GM21367 (cell line): Measurements from ENCODE around the gene ANO2.
"Not testable (repeated sequence)": the region's sequence is repeated elsewhere in the genome, so short reads cannot be mapped to it uniquely, and the experiment has no call there.

Source experiments
- ATAC-seq: cut with Tn5 transposase; IDR thresholded peaks from one replicate; pipeline ENCODE4 v1.9.1; 2021; ENCODE audit not compliant: unreplicated experiment

ANO2 gene

GRCh38 chr12:5561846-5562245 lies 383.2 kb downstream of the ANO2 start:
- no peak for ATAC-seq

GRCh38 chr12:5561057-5561456 lies 384.0 kb downstream of the ANO2 start:
- ATAC-seq, result no peak

DNA sequence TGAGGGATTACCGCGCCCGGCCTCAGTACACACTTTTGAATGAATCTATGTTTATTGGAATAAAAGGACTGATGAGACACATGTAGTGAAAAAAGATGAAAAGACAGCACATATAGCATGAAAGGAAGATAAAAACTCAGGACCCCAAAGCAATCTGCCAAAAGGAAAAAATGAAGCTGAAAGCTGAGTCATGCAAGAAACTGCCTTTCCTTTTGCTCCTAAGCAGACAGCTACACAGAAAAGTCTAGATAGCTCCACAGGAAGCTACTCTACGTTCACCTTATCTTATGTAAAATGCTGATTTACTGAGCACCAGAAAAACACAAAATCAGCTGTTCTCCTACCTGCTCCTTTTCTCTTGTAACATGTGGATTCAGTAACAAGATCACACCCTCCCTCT lies 384.8 kb downstream of the ANO2 start:
- no peak for ATAC-seq

- ATAC-seq, result no peak
These were observed 387.2 kb downstream of the ANO2 start for GRCh38 chr12:5557906-5558305.

- no peak for ATAC-seq
These were observed 387.9 kb downstream of the ANO2 start for GRCh38 chr12:5556946-5557673.

GRCh38 chr12:5556033-5556614 lies 388.9 kb downstream of the ANO2 start:
- no peak for ATAC-seq

- no peak for ATAC-seq
These were observed 390.3 kb downstream of the ANO2 start for GRCh38 chr12:5554711-5555110.

- no peak for ATAC-seq
These were observed 396.0 kb downstream of the ANO2 start for GRCh38 chr12:5549011-5549410.

GRCh38 chr12:5548152-5548943 lies 396.7 kb downstream of the ANO2 start:
- no peak for ATAC-seq

- no peak for ATAC-seq
These were observed 398.4 kb downstream of the ANO2 start for GRCh38 chr12:5546616-5547015.

DNA sequence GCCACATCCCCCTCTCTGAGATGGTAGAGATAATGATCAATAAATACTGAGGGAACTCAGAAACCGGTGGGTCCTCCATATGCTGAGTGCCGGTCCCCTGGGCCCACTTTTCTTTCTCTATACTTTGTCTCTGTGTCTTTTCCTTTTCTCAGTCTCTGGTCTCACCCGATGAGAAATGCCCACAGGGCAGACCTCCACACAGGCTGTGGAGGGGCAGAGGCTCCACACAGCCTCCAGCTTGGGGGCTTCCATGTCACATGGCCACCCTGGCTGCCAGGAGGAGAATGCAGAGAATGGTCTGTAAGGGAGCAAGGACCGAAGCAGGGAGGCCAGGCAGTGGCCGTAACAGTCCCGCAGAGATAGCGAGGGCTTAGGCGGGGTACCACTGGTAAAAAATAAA lies 407.3 kb downstream of the ANO2 start:
- ATAC-seq, result no peak

DNA sequence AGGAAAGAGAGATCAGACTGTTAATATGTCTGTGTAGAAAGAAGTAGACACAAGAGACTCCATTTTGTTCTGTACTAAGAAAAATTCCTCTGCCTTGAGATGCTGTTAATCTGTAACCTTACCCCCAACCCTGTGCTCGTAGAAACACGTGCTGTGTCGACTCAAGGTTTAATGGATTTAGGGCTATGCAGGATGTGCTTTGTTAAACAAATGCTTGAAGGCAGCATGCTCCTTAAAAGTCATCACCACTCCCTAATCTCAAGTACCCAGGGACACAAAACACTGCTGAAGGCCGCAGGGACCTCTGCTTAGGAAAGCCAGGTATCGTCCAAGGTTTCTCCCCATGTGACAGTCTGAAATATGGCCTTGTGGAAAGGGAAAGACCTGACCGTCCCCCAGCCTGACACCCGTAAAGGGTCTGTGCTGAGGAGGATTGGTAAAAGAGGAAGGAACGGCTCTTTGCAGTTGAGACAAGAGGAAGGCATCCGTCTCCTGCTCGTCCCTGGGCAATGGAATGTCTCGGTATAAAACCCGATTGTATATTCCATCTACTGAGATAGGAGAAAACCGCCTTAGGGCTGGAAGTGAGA lies 407.9 kb downstream of the ANO2 start:
- not testable (repeated sequence) for ATAC-seq

- ATAC-seq, result no peak
These were observed 409.5 kb downstream of the ANO2 start for GRCh38 chr12:5535541-5535940.

GRCh38 chr12:5534426-5535199 lies 410.4 kb downstream of the ANO2 start:
- ATAC-seq, result no peak

GRCh38 chr12:5533368-5533767 lies 411.7 kb downstream of the ANO2 start:
- no peak for ATAC-seq

GRCh38 chr12:5525783-5526367 lies 419.2 kb downstream of the ANO2 start:
- ATAC-seq, result no peak

DNA sequence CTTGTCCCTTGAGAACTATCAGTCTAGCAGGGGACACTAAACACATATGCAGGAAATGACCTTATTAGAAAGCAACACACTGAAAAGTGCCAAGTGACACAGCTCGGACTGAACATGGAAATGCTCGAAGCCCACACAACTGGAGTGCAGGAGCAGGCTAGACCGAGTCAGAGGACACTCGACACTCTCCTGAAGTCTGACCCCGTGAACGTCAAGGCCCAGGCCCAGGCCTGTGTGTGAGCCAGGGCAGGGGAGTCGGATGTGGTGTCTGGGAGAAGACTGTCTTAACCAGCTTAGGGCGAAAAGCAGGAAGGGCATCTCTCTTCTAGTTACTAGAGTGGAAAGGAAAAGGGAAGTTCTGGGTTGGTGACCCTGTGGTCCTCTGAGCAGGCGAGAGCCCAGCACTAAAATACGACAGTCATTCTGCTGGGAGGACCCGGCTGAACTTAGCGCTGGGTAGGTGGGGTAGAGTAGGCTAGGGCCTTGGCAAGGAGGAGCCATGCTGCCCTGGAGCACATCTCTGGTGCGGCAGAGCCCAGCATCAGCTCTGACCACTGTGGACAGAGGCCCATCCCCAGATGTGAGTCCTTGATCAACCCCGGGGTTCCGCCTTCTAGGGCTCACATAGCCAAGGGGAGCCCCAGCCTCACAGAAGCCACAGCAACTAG lies 420.2 kb downstream of the ANO2 start:
- ATAC-seq, result no peak

DNA sequence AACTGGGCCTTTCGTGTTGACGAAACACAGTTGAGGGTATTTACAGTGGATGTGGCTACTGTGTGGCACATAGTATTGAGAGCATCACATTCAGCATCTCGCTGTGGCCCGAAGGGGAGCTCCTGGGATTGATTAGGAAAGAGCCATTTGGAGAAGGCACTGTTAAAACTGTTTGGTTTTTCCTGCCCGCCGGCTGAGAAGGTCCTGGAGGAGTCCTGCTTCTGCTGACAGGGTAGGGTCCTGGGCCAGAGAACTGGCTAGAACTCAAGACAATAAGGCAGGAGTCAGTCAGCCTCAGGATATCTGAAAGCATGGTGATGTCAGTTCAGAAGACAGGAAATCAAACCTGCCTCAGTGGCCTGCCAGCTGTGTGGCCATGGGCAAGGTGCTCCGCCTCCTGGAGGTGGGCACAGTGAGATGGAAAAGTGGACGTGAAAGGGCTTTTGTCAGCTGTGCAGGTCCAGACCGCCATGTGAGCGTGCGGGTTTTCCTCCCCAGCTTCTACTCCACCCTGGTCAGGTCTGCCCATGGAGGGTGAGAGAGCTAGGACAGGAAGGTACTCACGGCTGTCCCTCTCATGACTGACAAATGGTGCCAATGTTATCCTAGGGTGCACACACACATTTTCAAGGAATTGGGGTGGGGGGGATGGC lies 420.8 kb downstream of the ANO2 start:
- no peak for ATAC-seq

- ATAC-seq, result no peak
These were observed 421.5 kb downstream of the ANO2 start for GRCh38 chr12:5523396-5524115.
